NK-92 treated with Interleukin-12 subunit alpha and Interleukin-12 subunit beta, amount 100 ng/mL, for 24 hours (cell line): Measurements from ENCODE around the gene ILKAP.

Experiments
- DNase-seq: peaks from one replicate; lab custom pipeline; 2025; lab: John Stamatoyannopoulos, UW

The ILKAP gene

GRCh38 chr2:238163481-238164198, 39.9 kb downstream of the ILKAP start:
- no peak for DNase-seq

- no peak for DNase-seq
Observed at GRCh38 chr2:238162846-238163441, 40.6 kb downstream of the ILKAP start.

- no peak for DNase-seq
Observed at GRCh38 chr2:238162251-238162845, 41.1 kb downstream of the ILKAP start.

- DNase-seq, result no peak
Observed at GRCh38 chr2:238161291-238162051, 42.0 kb downstream of the ILKAP start.

- no peak for DNase-seq
Observed at GRCh38 chr2:238160206-238161129, 43.0 kb downstream of the ILKAP start.

GRCh38 chr2:238159661-238160205, 43.8 kb downstream of the ILKAP start:
- no peak for DNase-seq

GRCh38 chr2:238159071-238159539, 44.4 kb downstream of the ILKAP start:
- no peak for DNase-seq

GRCh38 chr2:238158509-238159070, 44.9 kb downstream of the ILKAP start, which contains the start of gene ERFE:
TSS of gene ERFE (plus strand) at chr2:238158970. CDS start at chr2:238159008, 38 bp downstream.
- no peak for DNase-seq

GRCh38 chr2:238158018-238158508, 45.4 kb downstream of the ILKAP start:
- no peak for DNase-seq

- no peak for DNase-seq
Observed at GRCh38 chr2:238157506-238158017, 45.9 kb downstream of the ILKAP start.

- DNase-seq, result no peak
Observed at GRCh38 chr2:238155761-238156694, 47.5 kb downstream of the ILKAP start.

- DNase-seq, result no peak
Observed at GRCh38 chr2:238155051-238155760, 48.3 kb downstream of the ILKAP start.

GRCh38 chr2:238154570-238154969, 48.9 kb downstream of the ILKAP start:
- no peak for DNase-seq

- no peak for DNase-seq
Observed at GRCh38 chr2:238152771-238153688, 50.5 kb downstream of the ILKAP start.

- DNase-seq, result no peak
Observed at GRCh38 chr2:238151628-238152235, 51.8 kb downstream of the ILKAP start.

- no peak for DNase-seq
Observed at GRCh38 chr2:238151205-238151604, 52.3 kb downstream of the ILKAP start.

- no peak for DNase-seq
Observed at GRCh38 chr2:238150686-238151085, 52.8 kb downstream of the ILKAP start.
